NCI-H1694 (cell line): Measurements from ENCODE around the gene AGAP2.

ENCODE experiments used
- DNase-seq: peaks from one replicate; lab custom pipeline; 2025; lab: John Stamatoyannopoulos, UW

AGAP2 gene

DNA sequence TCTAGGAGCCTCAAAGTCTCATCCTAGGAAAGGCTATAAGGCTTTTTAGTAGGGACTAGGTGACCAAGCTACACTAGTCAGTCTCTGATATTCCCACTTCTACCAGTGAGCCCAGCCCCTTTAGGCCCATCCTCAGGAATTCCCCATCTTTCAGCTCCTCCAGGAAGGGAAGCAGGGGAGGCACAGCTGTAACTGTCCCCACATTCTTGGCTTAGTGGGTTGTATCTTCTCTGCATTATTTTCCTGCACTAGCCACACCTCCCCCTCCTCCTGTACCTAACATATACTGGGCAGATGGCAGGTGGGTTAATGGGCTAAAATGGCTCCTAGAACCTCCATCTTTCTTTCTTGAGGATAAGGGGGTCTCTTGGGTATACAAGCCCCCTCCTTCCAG lies 28.8 kb upstream of the AGAP2 start:
- no peak for DNase-seq

DNA sequence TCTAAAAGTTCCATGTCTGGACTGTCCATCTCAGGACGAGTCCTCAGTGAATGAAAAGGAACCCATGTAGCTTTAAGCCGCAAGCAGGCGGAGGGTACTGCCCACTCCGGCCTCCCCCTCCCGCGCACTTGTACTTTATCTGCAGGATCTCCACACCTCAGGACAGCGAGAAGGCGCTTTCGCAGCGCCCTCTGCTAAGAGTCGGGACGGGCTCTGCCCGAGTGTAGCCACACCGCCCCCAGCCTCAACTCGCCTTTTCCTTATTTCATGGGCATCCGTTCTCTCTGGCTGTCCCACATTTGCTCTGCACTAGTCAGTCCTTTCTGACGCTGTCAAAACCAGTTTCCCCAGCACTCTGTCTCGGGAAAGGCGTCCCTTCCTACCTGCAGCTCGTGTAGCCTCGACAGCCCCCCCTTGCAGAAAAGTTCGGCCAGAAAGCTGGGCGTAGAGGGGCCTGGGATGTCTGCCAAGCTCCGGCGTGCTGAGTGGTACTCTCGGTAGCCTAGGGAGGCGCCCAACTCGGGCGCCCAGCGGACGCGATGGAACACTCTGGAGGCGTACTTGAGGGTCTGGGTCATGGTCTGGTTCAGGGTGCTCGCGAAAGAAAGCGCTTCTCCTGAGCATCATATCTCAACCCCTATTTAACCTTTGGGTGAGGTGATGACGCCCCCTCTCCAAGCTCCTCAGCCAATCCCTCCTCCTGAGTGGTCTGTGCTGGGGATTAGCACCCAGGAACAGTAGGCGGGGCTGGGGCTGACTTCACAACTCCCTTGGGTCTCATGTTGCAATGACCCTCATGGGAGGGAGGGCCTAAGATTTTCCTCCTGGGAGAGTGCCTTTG lies 28.1 kb upstream of the AGAP2 start, which contains the start of gene CYP27B1:
Gene CYP27B1 (minus strand): TSS at position 615 of the 841 bp plus-strand sequence. CDS start 37 bp downstream, at position 578.
- no peak for DNase-seq

DNA sequence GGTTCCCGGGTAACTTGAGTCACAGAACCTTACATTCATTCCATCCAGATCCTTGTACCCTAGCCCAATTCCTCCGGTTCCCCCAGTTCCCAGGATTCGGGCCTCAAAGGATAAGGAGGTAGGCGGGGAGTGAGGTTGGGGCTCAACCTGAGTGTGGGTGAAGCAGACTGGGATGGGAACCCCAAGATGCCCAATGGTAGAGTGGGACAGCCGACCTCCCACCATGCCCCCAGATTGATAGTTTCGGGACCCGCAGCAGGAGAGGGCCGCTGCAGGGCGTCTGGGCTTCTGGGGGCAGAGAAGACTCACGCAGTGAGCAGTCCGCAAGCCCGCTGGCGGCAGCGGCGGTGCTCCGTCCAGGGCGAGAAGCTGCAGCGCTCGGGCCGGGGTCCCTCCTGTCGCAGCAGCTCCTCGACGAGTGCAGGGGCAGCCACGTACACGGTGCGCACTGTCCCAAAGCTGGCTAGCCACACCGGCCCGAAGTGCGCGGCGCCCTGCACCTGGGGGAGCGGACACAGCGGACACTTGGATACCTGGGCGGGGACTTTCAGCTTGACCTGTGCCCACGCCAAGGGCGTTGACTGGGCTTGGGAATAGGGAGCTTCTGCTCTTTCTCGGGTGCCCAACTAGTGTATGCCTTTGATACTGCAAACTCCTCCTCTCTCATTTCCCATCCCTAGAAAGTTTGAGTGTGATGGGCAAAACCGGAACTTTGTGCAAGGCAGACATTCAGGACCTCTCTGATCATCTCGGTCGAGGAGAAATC lies 27.3 kb upstream of the AGAP2 start:
- no peak for DNase-seq

DNA sequence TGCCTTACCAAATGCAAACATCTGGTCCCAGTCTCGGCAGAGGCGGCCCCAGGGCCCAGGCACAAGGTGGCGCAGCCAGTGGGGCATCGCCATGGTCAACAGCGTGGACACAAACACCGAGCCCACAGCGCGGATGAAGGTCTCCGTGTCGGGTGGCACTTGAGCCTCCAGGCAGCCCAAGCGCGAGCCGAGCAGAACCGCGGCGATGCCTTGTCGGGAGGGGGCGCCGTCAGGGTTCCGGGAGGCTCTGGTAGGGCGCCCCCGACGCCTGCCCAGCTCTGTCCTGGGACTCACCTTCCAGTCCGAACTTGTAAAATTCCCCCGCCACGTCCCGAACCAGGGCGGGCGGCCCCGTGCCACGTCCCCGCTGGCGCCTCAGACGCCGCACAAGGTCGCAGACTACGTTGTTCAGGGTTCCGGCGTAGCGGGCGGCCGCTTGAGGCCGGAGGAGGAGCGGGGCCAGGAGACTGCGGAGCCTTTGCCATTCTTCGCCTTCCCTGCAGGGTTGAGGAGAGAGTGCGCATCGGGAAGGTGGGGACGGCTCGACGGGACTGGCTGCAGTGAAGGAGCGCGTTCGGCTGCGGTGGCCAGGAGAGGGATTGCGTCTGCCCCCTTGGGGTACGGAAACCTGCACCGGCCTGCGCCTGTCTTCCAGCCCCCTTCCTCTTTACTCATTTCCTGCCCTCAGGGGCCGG lies 26.6 kb upstream of the AGAP2 start:
- no peak for DNase-seq

DNA sequence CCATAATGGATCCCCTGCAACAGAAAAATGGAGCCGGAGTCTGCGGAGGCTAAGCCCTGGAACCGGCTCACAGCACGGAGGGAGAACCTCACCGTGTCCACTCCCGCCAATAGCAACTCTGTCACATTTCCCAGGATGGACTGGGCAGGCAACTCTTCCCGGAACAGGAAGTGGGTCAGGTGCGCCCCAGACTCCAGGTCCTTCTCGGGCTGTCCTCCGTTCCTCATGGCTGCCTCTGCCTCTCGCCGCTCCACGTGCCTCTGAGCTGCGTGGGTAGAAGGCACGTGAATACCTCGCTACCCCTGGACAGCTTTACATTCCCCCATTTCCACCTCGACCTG lies 26.1 kb upstream of the AGAP2 start:
- DNase-seq = no peak

DNA sequence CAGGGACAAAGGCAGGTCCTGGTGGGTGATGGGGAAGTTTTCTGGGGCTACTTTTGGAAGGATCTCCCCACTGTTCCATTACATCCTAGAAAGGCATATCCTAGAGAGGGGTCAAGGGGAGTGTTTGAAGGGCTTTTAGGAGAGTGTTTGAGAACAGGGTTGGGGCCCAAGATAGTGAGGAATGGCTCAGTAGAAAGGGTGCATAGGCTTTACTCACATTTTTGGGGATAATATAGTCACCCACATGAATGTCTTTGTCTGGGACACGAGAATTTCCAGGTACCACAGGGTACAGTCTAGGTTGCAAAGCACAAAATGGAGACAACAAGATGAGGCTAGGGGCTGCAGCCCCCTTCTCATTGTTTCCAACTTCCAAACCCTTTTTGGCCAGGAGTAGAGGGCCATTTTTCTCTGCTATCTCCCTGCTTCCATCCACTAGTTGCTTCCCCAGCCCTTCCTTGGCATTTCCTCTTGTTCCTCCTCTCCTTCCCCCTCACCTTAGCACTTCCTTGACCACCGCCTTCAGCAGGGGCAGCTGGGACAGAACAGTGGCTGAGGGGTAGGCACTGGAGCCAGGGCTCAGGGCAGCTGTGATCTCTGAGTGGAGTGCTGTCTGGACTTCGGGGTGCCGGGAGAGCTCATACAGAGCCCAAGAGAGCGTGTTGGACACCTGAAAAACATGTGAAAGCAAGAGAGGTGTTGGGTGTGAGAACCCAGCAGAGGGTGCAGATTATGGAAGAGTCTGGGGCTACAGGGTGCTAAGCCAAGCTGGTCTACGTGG lies 25.5 kb upstream of the AGAP2 start:
- no peak for DNase-seq

DNA sequence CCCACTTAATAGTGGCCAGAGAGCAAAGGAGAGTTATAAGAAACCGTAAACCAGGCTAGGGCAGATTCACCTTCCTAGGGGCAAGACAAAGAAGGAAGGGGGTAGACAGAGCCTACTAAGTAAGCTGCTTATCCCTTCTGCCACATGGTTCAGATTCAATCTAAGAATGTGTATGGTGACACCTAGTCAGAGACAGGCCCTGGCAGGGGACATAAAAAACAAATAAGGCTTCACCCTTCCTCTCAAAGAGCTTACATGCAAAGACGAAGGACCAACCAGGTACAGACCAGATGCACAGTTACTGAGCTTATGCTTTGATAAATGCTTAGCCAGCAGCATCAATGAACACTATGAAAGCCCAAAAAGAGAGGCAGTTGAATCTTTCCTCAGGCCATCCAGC lies 23.9 kb upstream of the AGAP2 start:
- DNase-seq = no peak

DNA sequence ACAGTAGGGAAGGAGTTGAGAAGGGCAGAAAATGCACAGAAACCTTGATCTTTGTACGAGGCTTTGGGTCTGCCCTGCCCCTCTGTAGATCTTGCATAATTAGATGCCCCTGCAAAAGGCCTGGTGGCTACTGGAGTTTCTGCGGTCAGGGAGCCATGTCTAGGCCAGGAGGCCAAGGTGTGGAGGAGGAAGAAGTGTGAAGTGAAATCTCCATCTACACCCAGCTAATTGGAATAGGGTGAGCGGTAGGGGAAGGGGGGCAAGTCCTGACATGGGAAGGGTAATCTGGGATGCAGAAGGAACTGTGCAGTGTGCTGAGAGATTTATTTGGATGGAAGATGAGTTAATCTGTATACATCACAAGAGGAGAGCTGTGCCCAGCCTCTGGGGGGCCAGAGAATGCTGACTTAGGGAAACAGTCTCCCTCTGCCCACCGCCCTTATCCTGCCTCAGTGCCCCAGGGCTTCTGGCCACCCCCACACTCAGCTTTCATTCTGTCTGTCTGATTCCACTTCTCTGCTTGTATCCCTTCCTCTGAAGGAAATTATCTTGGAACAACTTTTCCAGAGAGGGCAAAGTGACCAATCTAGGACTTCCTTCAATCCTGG lies 23.0 kb upstream of the AGAP2 start:
- DNase-seq = no peak

DNA sequence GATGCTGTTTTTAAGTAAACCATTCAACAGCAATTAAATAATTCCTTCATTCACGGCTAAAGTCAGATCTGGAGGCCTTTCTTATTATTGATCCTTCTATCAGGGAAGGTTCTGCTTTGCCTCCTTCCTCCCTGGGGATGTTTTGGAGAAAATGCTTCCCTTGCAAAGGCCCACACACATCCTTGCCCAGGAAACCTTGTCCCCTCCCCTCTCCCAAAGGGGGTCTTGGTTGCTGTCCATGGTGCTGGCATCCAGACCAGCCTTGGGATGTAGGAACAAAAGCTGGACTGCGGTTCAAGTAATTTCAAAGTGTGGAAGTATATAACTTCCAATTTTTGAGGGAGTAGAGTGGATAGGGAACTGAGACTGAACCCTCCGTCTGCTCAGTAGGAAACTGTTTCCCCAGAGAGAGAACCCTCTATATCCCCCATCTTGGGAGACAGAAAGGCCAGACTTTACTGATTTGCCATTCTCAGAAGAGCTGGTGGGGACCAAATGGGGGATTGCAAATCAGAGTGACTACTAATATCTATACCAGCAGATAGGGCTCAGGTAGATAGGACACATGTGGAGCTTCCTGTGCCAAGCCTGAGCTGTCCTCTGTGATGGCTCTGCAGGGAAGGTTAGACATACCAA lies 21.9 kb upstream of the AGAP2 start:
- DNase-seq = no peak

DNA sequence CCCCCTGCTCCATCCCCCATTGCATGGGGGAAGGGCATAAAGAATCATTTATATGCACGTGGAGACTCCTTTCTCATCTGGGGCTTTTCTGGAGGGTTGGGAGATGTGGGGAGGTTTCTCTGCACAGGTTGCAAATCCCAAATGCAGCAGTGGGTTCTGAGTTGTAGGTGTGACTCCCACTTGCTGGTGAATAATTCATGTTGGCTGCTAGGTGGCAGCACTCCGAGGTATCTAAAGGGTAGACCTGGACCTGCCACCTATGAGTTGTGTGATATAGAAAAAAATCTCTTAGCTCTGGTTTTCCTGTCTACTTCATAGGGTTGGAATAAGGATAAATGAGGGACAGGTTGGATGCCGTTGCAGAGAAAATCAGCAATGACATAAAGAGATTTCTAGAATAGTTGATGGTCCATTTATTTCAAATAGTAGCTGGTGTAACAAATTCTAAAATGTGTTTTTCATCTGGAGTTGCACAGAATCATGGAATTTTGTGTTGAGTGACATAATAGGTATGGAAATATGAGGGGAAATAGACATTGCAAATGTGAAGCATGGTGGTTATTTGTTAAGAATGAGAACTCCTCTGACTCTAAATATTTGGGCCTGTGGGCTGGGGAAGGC lies 20.9 kb upstream of the AGAP2 start:
- DNase-seq = no peak

DNA sequence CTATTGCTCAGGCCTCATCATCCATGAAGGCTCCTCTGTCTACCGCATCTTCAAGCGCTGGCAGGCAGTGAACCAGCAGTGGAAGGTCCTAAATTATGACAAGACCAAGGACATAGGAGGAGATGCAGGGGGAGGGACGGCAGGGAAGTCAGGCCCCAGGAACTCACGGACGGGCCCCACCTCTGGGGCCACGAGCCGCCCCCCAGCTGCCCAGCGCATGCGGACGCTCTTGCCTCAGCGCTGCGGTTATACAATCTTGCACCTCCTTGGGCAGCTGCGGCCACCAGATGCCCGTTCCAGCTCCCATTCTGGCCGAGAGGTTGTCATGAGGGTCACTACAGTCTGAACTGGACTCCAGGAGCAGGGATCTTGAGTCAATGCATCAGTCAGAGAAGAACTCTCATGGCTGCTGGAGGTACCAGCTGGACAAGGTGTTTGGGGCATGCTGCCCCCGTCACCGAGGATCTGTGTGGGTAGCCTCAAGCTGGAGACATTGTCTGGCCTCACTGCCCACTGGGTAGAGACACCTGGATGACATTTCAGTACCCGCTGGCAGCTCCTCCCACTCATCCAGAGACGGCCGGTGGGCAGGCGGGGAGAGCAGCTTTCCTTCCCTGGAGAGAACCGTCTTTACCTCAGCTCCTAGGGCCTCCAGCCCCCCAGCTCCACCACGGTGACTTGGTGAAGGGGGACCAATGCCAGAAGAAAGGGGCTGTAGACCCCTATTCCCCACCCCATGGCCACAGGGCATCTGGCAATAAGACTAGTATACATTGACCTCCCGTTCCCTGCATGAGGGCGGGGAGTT lies 20.2 kb upstream of the AGAP2 start:
- DNase-seq = no peak

DNA sequence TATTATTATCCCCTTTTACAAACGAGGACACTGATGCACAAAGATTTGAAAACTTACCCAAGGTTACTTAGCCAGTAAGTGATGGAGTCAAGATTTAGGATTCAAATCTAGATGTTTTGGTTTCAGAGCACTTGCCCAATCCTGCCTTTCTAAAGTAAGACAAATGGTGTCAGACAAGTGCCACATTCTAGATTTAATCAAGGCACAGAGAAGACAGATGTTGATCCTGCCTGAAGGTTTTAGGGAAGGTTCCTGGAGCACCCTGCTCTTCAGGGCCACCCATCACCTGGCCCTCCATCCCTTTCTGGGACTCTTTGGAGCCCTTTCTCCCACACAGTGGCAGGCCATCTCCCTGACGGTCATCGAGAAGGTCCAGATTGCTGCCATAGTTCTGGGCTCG lies 19.2 kb upstream of the AGAP2 start:
- no peak for DNase-seq

DNA sequence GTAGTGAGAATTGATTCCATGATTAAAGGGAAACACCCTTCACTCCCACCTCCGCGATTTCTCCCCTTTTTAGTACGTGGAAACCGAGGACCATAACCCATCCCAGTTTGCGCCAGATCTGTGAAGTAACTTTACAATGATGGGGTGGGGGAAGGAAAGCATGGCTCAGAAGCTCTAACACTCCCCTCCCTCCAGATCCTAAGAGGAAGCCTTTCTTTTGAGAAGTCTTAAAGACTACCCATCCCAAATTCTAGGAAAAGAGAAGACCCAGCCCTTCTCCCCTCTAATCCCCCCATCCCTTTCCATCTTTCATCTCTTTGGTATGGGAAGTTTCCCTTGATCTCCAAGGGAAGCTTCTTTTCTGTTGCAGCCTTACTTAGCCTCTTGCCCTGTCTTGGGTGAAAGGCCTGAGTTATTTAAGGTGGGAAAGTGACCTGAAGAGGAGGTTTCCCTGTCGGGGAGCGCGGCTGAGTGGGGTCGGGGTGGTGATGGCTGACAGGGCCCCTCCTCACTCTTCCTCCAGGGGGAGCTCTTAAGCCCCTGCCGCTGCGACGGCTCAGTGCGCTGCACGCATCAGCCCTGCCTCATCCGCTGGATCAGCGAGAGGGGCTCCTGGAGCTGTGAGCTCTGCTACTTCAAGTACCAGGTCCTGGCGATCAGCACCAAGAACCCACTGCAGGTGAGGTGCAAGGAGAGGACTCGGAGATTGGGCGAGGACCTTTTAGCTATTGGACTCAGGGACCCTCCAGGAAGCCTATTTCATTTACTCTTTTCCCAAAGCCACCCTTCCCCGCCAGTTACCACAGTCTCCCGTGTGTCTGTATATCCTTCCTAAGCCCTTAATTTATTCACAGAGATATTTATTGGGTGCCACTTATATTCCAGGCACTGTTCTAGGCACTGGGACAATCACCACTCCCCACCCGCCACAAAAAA lies 18.1 kb upstream of the AGAP2 start:
- no peak for DNase-seq

DNA sequence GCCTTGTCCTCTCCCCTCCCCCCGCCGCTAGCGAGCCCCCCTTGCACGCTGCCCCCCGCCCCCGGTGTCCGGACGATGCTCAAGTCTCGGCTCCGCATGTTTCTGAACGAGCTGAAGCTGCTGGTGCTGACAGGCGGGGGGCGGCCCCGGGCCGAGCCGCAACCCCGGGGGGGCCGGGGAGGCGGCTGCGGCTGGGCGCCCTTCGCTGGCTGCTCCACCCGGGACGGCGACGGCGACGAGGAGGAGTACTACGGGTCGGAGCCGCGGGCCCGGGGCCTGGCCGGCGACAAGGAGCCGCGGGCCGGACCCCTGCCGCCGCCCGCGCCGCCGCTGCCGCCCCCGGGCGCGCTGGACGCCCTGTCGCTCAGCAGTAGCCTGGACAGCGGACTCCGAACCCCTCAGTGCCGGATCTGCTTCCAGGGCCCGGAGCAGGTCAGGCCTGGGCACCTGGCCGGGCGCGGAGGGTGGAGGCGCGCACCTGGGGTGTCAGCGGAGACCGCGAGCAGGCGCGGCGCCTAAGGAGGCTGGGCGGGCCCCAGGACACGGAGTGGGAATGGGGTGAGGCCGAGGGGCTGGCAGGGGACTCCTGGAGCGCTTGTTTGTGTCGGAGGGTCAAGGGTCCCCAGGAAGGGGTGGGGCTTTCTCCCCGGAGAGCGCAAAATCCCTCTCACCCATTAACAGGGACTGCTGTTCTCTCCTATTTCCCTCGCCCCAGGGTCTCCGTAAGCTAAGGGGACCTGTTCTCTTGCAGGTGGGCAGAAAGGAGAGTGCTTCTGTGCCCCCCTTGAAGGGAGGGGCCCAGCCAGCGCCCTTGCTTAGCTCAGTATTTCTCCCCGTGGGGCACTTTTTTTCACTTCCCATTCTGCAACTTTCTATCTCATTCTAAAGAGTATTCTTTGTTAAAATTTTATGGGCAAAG lies 17.2 kb upstream of the AGAP2 start:
- DNase-seq = no peak

DNA sequence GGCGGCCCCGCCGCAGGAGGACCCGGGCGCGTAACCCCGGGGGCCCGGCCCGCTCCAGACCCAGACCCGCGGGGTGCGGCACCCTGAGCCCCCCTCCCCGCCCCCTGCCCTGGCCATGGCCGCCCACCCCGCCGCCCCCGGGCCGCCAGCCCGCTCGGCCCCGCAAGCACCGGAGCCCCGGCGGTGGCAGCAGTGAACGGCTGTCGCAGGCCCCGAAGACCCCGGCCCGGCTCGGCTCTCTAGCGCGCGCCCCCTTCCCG lies 16.6 kb upstream of the AGAP2 start:
- no peak for DNase-seq

DNA sequence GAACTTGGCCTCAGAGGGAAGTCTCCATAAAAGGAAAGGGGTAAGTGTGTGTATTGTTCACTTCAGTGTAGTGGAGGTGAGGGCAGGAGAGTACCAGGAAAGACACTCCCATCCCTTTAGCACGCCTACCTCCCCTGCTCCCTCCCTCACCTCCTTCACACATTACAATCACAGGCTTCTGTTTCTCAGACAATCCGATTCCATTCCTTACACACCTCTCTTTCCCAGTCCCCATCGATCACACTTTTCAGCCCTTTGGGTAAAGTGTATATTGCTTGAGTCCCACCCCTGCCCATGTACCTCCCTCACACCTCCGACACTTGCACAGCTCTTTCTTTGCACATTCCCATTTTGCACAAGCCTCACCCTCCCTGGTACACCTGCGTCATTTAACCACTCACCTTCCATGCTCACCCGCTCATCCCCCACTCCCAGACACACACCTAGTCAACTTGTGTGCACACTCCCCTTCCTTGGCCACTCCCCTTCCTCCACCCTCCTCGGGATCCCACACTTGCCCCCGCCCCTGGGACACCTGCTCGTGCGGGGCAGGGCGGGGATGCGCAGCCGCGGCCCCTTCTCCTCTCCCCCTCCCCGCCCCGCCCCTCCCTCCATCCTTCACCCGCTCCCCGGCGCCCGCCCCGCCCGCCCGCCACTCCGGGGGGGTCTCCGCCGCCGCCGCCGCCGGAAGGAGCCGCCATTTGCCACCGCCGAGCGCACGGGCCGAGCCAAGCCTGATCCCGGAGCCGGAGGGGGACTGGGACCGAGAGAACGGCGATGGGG lies 16.1 kb upstream of the AGAP2 start, which contains the start of gene MARCHF9:
Gene MARCHF9 (plus strand): TSS at position 693 of the 783 bp plus-strand sequence. CDS start 426 bp downstream, outside the sequence.
- no peak for DNase-seq

DNA sequence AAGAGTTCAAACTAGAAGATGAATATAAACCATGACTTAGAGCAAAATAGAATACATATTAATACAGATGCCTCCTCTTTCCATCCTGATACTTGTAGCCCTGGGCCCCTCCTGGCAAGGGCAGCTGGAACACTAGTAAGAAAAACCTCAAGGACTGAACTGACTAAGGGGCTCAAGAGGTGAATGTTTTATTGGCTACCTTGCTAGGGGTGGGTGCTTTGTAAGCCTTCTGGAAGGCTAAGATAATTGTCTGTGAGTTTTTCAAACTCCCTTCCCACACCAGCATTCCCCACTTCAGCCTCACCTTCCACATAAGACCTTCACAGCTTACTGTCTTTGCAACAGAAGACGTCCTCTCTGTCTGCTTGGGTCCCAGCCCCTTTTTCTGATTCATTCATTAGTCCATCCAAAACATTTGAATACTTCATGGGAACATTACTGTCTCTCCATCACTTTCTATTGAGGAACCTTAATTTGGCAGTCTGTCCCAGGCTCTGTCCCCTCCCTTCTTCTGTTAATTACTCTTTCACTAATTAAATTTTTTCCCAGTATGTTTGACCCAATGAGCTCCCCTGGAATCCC lies 15.3 kb upstream of the AGAP2 start:
- no peak for DNase-seq
